Upper lobe of left lung (tissue), 4 donors: Measurements from ENCODE around the gene GLS2.

Experiments
- EP300 ChIP-seq, 4 donors: sonication (generic); formaldehyde crosslinking; IDR thresholded peaks; one replicate each; pipeline ENCODE4 v1.5.1; 2017; ENCODE audit warnings: antibody characterized with exemption in 4 of 4, control low read depth in 2 of 4
- TF ChIP-seq, protein P1 (sequence below), 6 experiments: fragments of 450-650 bp in 4 of 6; fragments of 200-600 bp in 2 of 6; sonication (generic) in 2 of 6; IDR thresholded peaks; one replicate each; pipeline ENCODE4 v1.5.1; 2016 to 2019; ENCODE audit warnings: antibody characterized with exemption in 6 of 6

DNA sequence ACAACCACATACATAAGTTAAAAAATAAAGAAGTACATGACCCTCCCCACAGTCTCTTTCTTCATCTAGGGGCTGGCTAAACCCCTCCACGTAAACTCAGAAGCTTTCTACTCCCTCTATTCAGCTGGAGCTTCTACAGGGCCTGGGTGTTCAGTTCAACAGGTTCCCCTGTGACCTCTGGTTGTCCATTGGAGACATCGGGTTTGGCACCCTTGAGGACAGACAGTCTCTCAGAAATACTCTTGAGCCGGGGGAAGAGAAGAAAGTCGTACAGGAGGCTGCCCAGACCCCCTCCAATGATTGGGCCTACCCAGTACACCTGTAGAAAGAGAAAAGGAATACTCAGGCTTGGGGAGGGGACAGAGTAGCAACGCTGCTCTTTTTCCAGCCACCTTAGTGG lies 36.8 kb downstream of the GLS2 start:
- no peak for TF ChIP-seq EP300 (IDR thresholded peaks at IDR 0.05)
- TF ChIP-seq, protein P1, sequence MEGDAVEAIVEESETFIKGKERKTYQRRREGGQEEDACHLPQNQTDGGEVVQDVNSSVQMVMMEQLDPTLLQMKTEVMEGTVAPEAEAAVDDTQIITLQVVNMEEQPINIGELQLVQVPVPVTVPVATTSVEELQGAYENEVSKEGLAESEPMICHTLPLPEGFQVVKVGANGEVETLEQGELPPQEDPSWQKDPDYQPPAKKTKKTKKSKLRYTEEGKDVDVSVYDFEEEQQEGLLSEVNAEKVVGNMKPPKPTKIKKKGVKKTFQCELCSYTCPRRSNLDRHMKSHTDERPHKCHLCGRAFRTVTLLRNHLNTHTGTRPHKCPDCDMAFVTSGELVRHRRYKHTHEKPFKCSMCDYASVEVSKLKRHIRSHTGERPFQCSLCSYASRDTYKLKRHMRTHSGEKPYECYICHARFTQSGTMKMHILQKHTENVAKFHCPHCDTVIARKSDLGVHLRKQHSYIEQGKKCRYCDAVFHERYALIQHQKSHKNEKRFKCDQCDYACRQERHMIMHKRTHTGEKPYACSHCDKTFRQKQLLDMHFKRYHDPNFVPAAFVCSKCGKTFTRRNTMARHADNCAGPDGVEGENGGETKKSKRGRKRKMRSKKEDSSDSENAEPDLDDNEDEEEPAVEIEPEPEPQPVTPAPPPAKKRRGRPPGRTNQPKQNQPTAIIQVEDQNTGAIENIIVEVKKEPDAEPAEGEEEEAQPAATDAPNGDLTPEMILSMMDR (IDR thresholded peaks at IDR 0.05), result no peak
